NCI-H460 (cell line): ENCODE measurements around the gene NELL2. TPM values are rescaled to one million over a fixed set of nuclear protein-coding genes. Genes with fewer than 3 reads are reported as not detected.

Source experiments
- DNase-seq: peaks from one replicate; pipeline ENCODE4 v3.0.0-alpha.2; 2016; ENCODE audit warnings: low read depth; ENCODE audit errors: extremely low read depth
- total RNA-seq: library from RNA; depleted of rRNA; stranded (reverse); fragments of >200 nt; shearing (Covaris generic); gene quantifications from 2 replicates; pipeline ENCODE4 v1.2.3, GENCODE V29; 2014

The NELL2 gene
- total RNA-seq, 1 experiment from 2014 or later, result 0.15 TPM

DNA sequence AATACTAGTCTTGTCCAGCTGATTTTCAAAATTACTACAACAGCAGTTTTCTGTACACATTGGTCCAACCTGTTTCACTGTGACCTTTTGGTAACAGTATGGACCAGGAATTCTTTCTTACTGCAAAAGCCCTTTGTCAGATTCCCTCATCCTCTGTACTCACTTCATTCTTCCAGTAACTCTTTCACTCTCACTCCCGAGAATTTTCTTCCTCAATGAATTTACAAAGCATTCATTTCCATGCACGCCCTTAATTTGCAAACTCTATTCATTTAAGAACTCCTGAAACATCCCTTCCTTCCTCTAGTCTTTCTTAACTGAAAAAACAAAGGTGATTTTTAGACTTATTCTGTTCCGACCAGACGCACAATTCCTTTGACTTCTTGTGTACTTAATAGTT, 238.2 kb downstream of the NELL2 start:
- no peak for DNase-seq

DNA sequence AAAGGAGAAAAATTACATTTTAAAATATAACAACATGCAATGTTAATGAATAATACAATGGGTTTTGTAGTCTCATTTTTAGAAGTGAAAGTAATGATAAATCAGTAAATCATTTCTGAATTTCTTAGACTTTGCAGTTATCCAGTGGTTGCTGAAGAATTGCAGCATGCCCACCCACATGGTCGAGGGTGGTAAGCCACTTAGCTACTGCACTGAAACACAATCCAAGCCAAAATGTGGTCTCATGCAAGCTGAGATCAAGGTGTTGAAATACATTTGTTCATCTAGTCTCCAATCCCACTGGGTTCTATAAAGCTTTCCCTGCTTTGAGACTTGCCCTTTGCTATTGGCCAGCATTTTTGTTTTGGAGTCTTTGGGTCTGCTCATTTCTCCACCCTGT, 247.9 kb downstream of the NELL2 start:
- no peak for DNase-seq

DNA sequence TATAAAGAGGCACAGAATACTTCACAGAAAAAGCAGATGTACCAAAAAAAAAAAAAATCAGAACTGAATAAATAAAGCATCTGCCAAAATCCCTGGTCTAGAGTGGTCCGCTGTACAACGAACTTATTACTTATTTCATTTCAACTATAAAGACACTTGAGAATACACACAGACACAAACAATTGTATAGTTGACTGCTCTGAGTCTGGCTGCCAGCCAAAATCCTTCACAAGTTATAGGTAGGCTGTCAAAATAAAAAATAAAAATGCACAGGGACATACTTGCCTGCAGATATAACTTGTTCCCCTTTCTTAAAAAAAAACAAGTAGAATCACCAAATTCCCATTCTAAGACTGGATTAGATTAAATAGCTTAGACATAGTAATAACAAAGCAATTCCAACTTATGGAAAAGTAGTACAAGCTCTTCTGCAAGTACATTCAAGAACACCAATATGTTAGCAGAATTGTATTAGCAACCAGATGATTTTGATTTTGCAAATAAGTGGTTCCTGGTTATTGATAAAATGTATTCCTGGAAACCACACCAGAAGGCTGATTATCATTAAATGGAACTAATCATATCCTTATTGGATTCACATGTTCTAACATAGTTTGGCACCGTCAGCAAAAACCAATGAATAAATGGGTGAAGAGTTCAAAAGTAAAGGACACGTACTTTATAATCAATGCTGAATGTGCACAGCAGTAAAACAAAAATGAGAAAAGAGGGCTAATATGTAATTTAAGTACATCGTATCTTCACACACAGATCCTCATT, 248.5 kb downstream of the NELL2 start:
- DNase-seq, result no peak

DNA sequence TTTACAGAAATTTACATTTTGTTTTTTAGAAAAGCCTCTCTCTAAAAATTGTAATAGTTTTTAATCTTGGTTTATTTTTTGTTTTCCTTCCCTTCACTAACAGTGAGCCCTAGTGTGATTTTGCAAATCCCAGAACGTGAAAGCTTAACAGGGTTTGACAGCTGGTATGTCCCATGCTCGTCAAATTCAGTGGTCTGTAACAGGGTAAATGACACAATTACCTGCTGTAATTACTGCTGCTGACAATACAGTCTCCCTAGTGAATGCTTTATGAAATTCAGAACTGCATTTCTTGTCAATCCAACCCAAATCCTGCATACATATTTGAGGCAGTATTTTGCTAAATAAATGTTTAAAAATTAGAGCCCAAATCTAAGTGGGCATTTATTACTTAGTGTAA, 249.2 kb downstream of the NELL2 start:
- no peak for DNase-seq

DNA sequence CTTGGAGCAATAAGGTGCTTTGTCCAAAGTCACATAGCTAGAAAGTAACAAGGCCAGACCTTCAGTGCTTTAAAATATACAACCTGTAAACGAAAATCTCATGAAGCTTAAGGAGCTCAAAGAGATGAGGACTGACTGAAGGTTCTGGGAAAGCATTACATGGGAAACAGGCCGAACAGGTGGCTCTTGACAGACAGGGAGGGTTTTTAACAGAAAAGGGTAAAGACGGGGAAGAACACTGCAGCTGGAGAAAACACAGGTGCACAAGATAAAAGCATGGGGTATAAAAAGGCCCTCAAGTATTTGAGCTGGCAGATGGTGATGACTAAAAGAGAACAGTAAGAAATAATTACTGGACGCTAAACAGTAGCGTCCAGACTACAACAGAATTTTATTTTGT, 257.2 kb downstream of the NELL2 start:
- DNase-seq, result no peak

DNA sequence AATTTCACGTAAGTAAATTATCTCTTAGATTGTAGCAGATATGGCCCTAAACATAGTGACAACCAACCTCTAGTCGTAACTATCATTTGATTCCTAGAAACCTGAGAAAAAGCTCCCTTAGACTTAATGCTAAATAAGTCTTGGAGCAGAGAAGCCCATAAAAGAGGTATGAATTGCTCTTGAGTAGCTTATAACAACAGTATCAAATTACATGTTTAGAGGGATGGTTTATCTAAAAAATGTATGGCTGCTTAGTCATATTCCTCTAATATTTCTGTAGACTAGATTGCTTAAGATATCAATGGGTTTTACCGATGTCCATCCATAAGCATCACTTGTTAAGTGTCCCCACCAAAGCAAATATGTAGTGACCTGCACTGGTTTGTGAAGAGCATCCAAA, 259.7 kb downstream of the NELL2 start:
- no peak for DNase-seq

DNA sequence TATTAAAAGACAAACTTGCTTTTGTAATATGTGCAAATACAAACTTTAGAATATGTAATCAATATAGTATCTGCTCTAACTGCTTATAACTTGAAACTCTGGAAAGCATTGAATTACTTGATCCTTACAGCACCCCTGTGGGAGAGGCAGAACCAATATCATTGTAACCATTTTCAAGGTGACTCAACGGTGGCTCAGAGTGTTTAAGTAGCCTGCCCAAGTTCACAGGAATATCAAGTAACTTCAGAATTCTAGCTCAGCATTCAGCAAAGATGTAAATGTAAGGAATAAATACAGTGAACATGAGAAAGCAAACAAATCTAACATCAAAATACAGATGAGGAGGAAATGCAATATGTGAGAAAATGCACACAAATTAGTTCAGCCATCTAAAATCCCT, 264.6 kb downstream of the NELL2 start:
- no peak for DNase-seq

DNA sequence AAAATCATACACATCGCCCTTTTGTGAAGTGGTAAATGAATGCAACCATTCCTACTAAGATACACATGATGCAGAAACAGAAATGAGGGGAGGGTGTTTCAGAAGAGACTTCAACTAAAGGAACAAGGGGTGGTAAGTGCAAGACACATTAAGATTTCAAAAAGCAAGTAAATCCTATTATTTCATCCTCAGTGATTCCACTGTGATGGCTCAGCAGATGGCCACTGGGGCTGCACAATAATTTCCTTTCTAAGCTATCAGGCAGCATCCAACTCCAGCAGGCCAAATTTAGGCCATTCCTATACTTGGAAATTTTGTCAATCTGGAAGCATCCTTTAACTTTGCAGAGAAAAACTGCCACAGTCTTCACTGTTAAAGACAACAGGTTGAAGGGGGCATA, 272.4 kb downstream of the NELL2 start:
- DNase-seq, result no peak

DNA sequence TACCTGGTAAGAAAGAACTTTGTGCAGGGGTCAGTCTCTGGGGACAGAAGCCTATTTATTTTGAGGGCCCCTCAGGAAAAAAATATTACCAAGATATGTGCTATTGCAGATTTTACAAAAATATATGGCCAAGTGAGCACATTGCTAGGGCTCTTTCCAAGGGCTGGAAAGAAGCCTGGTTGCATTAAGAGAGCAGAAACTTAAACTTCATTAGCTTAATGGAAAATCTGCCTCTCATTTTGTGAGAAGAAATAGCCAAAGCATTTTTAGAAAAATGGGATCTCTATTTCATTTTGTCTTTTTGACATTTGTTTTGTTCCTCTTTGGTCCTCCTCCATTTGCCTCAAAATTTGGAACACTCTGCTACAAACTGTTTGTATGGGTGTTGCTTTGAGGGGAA, 283.5 kb downstream of the NELL2 start:
- no peak for DNase-seq

DNA sequence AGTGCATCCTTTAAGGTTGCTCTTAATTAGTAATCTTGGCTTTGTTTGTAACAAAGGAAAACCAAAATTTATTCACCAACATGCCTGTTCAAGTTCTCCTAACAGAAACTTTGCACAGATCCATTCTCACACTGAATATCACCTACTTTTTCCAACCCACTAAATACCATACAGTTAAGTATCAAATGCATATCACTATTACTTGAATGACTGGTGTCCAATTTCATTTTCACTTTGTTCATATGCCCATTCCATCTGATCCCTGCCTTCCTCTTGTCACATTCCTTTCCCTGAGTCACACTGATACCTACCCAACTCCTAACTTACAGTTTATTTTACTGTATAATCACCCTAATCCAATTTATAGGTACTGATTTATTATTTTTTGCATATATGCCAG, 286.4 kb downstream of the NELL2 start:
- no peak for DNase-seq

DNA sequence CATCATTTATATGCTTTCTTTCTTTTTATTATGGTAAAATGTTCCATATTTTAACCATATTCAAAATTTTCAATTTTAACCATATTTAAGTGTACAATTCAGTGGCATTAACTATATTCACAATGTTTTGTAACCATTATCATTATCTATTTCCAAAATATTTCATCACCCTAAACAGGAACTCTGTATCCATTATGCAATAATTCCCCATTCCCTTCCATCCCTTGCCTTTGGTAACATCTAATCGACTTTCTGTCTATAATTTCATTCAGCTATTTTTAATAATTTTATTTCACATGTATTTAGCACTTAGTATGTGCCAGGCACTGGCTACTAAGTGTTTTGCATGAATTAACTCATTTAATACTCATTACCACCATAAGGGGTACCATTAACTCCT, 287.5 kb downstream of the NELL2 start:
- no peak for DNase-seq

DNA sequence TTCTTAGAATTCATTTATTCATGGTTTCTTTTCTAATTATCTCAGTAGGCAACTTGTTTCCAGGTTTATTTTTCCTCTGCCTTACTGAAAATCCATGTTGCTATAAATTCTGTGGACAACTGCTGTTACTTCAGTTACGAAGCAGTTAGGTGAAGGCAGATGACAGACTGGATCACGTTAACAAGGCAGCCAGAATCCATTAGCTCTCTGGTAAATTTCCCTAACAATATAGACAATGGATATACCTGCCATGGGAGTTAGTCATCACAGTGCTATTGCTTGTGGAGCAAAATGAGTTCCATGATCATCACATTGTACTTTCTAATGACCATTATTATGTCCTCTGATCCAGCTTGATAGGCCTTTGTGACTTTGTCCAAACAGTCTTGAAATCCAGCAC, 291.5 kb downstream of the NELL2 start:
- DNase-seq, result no peak

DNA sequence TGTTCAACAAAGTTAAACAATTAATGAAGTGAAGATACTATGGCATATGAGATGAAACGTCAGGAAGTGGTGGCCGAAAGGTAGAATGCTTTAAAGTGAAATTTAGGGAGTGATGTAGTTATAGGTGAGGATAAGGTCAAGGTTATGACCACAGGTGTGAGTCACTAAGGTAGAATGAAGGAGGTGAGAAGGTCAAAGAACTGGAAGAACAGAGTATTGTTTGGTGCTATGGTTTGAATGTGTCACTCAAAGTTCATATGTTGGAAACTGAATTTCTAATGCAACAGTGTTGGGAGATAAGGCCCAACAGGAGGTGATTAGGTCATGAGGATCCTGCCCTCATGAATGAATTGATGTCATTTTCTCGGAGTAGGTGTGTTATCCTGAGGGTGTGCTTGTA, 293.6 kb downstream of the NELL2 start:
- DNase-seq, result no peak

DNA sequence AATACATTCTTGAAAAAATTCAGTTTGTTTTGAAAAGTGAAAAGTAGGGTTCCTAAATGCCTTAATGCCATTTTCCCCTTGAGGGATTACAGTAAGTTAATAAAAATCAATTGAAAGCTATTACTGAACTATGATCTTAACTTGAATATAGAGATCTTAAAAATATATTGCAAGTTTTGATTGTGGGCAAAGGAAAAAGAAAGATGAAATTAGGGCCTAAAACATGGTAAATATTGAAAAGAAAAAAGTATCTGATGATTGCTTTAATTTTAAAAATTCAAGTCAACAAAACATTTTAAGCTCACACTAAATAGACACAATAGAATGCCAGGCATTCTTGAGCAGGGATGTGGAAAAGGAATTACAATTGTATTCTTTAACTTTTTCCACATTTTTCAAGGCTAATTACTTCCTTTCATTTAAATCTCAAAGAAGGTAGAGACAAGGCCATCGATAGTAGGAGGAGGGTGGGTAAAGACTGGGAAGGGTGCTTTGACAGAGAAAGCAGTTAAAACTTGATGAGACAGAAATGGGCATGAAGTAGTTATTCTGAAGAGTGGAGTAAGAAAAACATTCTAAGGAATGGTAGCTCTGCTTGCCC, 294.4 kb downstream of the NELL2 start:
- no peak for DNase-seq

DNA sequence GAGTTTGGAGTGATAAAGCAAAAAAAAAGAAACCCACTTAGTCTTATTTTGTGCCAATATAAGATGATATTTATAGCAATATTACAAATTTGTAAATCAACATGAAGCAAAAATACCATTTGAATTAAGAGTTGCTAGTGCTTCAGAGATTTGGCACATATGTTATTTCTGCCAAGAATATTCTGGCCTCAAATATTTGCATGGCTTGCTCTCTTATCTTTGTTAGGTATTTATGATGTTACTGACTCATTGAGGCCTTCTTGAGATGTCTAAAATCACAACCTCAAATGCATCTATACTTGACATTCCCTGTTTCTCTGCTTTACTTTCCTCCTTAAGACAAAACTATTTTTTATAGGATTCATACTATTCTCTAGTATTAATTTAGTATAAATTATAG, 301.5 kb downstream of the NELL2 start:
- DNase-seq, result no peak

DNA sequence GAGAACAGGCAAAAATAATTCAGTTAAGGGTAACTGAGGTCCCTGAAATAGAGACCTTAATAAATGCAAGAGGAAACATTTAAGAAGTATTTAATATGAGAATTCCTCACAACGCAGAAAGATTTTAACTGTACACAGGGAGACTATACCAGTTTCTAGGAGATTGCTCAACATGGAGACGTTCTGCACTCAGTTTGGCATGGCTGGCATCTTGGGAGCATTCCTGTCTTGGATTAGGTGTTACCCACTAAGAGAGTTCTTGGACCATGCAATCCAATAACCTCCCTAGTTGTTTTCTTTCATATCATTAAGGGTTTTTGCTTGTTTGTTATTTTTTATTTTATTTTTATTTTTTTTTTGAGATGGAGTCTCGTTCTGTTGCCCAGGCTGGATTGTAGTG, 302.4 kb downstream of the NELL2 start:
- no peak for DNase-seq

DNA sequence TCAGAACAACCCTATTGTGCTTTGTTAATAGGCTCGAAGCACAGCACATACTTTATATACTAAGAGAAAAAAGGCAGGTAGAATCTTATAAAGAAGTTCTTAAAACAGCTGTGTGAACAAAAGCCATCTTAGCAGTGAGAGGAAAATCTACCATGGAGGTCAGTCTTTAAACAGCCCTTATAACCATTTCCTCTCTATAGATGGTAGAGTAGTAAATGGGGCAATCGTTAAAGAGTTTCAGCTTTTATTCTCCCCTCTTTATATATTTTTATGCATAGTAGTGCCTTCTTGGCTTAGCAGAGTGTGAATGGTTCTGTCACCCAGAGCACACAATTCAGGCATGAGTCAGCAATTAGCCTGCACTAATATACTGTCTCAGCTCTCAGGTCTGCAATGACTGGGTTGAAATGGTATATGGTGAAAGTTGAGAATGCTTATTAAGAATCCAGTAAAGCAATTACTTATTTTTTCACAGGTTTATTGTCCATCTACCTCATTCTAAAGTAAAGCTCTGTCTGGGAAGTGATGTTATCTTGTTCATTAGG, 305.0 kb downstream of the NELL2 start:
- peak; percentile 4 for DNase-seq

DNA sequence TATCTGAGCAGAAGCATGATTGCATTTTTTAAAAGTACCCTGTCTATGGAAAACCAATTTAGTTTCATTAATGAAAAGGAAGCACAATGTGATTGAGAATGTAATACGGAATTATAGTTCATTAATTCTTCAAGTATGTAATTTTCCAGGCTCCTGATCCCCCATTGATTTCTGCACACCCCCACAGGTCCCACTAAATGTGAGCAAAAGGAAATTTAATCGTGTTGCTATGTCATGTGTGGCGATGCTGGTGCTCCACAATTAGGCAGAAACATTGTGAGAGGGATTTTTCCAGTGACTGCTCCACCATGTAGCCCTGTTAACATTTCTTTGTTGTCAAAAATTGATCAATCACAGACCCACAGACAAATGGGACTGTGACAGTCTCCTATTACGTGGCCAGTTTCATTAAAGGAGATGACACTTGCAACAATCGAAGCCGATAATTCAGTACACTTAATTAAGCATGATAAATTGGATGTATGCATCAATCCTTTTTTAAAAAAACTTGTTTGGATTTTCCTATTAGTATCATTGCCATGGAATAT, 306.0 kb downstream of the NELL2 start:
- DNase-seq, result no peak

DNA sequence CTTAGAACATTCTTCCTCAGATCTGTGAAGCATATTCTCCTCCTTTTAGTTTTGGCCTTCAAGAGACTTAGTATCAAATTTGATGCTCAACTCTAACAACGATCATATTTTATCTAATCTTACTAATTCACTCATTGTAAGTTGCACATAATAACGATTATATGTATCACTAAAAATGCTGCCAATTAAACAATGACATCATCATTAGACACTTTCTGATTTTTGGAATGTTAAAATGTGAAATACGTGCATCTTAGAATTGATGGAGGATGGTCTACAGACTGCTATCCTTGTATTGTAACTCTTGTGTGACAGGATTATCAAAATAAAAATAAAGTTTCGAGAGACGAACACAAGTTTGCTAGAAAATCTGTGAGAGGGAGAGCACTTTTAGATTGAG, 311.0 kb downstream of the NELL2 start:
- DNase-seq, result no peak

DNA sequence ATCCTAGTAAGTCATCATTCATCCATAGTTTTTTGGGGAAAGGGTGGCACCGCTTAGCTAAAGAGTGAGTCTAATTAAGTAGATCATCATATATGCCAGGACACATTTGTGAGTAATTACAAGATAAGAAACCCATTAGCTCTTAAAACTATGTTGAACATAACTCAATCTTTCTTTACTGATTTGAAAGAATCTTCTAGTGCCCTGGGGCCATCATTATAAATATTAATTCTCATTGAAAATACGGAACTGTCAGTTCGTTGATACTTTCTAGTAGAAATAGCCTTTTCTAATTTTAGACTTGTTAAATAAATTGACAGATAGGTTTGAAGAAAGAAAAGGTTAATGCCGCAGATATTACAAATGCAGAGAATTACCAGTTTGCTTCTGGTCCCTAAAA, 312.6 kb downstream of the NELL2 start:
- no peak for DNase-seq

DNA sequence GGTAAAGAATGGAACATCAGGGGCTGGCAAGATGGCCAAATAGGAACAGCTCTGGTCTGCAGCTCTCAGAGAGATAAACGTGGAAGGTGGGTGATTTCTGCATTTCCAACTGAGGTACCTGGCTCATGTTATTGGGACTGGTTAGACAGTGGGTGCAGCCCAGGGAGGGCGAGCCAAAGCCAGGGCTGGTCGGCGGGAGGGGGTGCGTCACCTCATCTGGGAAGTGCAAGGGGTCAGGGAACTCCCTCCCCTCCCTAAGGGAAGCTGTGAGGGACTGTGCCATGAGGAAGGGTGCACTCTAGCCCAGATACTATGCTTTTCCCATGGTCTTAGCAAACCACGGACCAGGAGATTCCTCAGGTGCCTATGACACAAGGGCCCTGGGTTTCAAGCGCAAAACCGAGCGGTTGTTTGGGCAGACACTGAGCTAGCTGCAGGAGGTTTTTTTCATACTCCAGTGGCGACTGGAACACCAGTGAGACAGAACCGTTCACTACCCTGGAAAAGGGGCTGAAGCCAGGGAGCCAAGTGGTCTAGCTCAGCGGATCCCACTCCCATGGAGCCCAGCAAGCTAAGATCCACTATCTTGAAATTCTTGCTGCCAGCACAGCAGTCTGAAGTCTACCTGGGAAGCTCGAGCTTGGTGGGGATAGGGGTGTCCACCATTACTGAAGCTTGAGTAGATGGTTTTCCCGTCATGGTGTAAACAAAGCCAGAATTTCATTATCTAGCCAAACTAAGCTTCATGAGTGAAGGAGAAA, 317.6 kb downstream of the NELL2 start:
- no peak for DNase-seq
